ENCODE results near the gene RUNX1. TPM values are rescaled to one million over a fixed set of nuclear protein-coding genes. Genes with fewer than 3 reads are reported as not detected.

Gene RUNX1
- total RNA-seq, 1 donor from 2014 or later, result 18.7 TPM

GRCh38 chr21:34905218-34905537 is 143.9 kb downstream of the RUNX1 start:
- no peak for TF ChIP-seq CTCF (IDR thresholded peaks at IDR 0.05; ENCODE audit: unreplicated experiment)
- Mint-ChIP-seq H3K36me3 (ENCODE audit: low read depth, unreplicated experiment) (no peaks in the 10 kb centered on the region), H3K27me3 (ENCODE audit: unreplicated experiment) (peaks cover 2% of the 10 kb centered on the region), H3K9me3 (ENCODE audit: unreplicated experiment) (no peaks in the 10 kb centered on the region), H3K4me3 (ENCODE audit: unreplicated experiment) (no peak overlapping the region), H3K4me1 (ENCODE audit: unreplicated experiment) (peaks cover 36% of the 10 kb centered on the region), H3K27ac (ENCODE audit: unreplicated experiment) (no peak overlapping the region)
- DNase-seq (ENCODE audit: low spot score), result no peak

- TF ChIP-seq CTCF (IDR thresholded peaks at IDR 0.05; ENCODE audit: unreplicated experiment), result no peak
- Mint-ChIP-seq H3K4me3 (ENCODE audit: unreplicated experiment) (no peak overlapping the region), H3K36me3 (ENCODE audit: low read depth, unreplicated experiment) (no peaks in the 10 kb centered on the region), H3K4me1 (ENCODE audit: unreplicated experiment) (peaks cover 31% of the 10 kb centered on the region), H3K9me3 (ENCODE audit: unreplicated experiment) (no peaks in the 10 kb centered on the region), H3K27ac (ENCODE audit: unreplicated experiment) (no peak overlapping the region), H3K27me3 (ENCODE audit: unreplicated experiment) (peaks cover under 1% of the 10 kb centered on the region)
- DNase-seq (ENCODE audit: low spot score), result no peak
These were observed 144.4 kb downstream of the RUNX1 start for GRCh38 chr21:34904526-34905217.

- Mint-ChIP-seq H3K27ac (ENCODE audit: unreplicated experiment) (no peak overlapping the region), H3K36me3 (ENCODE audit: low read depth, unreplicated experiment) (no peaks in the 10 kb centered on the region), H3K9me3 (ENCODE audit: unreplicated experiment) (peaks cover 6% of the 10 kb centered on the region), H3K27me3 (ENCODE audit: unreplicated experiment) (peaks cover 3% of the 10 kb centered on the region), H3K4me3 (ENCODE audit: unreplicated experiment) (no peak overlapping the region), H3K4me1 (ENCODE audit: unreplicated experiment) (peaks cover 6% of the 10 kb centered on the region)
- DNase-seq (ENCODE audit: low spot score), result no peak
- no peak for TF ChIP-seq CTCF (IDR thresholded peaks at IDR 0.05; ENCODE audit: unreplicated experiment)
These were observed 148.7 kb downstream of the RUNX1 start for GRCh38 chr21:34900376-34900775.

DNA sequence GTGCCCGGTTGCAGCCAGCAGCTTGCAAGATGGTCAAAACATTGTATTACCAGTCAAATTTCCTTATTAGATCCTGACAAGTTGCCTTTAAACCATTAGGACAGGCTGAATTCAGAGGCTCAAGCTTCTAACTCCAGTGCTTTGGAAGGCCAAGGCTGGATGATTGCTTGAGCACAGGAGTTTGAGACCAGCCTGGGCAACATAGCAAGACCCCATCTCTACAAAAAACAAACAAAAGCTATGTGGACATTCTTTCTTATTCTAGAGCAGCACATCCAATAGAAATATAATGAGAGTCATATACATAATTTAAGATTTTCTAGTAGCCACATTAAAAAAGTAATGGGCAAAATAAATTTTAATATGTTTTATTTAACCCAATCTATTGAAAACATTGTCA is 149.3 kb downstream of the RUNX1 start:
- no peaks in the 10 kb centered on the region for H3K36me3 Mint-ChIP-seq (ENCODE audit: low read depth, unreplicated experiment)
- H3K9me3 Mint-ChIP-seq (ENCODE audit: unreplicated experiment), result peaks cover 6% of the 10 kb centered on the region
- TF ChIP-seq CTCF (IDR thresholded peaks at IDR 0.05; ENCODE audit: unreplicated experiment), result no peak
- H3K27ac Mint-ChIP-seq (ENCODE audit: unreplicated experiment), result no peak overlapping the region
- no peak for DNase-seq (ENCODE audit: low spot score)
- no peak overlapping the region for H3K4me3 Mint-ChIP-seq (ENCODE audit: unreplicated experiment)
- H3K4me1 Mint-ChIP-seq (ENCODE audit: unreplicated experiment), result no peaks in the 10 kb centered on the region
- peaks cover 3% of the 10 kb centered on the region for H3K27me3 Mint-ChIP-seq (ENCODE audit: unreplicated experiment)

DNA sequence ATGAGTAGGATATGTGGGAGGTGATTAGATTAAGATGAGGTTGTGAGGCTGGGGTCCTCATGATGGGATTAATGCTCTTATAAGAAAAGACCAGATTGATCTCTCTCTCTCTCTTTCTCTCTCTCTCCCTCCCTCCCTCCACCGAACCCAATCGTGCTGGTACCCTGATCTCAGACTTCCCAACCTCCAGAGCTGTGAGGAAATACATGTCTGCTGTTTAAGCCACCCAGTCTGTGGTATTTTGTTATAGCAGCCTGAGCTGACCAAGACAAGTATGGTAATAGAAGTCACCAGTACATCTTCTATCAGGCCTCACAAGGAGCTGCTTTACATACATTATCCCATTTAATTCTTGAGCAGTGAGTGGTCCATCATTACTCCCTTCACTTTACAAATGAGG is 149.8 kb downstream of the RUNX1 start:
- Mint-ChIP-seq H3K4me3 (ENCODE audit: unreplicated experiment) (no peak overlapping the region), H3K4me1 (ENCODE audit: unreplicated experiment) (no peaks in the 10 kb centered on the region), H3K36me3 (ENCODE audit: low read depth, unreplicated experiment) (no peaks in the 10 kb centered on the region), H3K27ac (ENCODE audit: unreplicated experiment) (no peak overlapping the region), H3K9me3 (ENCODE audit: unreplicated experiment) (peaks cover 6% of the 10 kb centered on the region), H3K27me3 (ENCODE audit: unreplicated experiment) (peaks cover 3% of the 10 kb centered on the region)
- DNase-seq (ENCODE audit: low spot score), result no peak
- TF ChIP-seq CTCF (IDR thresholded peaks at IDR 0.05; ENCODE audit: unreplicated experiment), result no peak
